ENCODE results near the gene NUDT1.

The NUDT1 gene

DNA sequence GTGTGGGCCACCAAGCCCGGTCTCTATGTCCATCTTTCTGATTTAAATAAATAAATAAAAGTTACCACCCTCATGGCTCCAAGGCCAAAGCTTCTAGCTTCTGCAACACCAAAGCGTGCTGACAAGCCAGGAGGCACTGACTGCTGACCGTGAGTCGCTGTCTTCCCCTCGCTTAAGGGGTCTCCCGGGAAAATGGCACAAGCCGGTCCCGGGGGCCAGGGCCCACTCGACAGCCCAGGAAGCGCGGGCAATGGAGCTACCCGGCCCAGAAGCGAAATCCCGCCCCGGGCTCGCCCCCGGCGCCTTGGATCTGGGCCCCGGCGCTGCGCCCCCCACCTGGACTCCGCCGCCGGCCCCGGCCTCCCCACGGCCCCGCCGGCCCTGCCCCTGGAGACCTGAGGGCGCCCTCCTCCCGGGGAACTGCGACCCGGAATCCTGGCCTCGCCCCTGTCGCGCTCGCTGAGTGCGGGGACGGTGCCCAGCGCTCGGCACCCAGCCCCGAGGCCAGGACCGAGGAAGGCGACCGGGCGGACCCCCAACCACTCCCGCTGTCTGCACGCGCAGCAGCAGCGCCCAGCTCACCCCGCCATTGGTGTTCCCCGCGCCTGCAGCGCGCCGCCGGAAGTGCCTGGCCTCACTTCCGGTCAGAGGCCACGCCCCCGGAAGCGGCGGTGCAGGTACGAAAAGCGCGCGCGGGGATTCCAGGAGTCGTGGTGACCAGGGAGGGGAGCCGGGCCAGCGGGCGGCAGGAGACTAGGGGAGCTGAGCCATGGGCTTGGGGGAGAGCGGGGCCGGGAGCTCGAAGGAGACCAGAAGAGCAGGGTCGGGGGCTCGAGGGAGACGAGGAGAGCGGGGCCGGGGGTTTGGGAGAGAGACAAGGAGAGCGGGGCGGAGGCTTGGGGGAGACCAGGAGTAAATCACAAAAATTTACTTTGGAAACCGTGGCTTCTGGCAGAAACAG lies at the start of gene NUDT1, which contains the start of gene MRM2:
NUDT1 (plus strand) TSS at position 647 of the 961 bp plus-strand sequence. CDS start 2,349 bp downstream, outside the sequence.
MRM2 (minus strand) TSS at position 626 of the 961 bp plus-strand sequence; CDS start at position 590, 36 bp downstream.
- DNase-seq: peak; percentile 88

DNA sequence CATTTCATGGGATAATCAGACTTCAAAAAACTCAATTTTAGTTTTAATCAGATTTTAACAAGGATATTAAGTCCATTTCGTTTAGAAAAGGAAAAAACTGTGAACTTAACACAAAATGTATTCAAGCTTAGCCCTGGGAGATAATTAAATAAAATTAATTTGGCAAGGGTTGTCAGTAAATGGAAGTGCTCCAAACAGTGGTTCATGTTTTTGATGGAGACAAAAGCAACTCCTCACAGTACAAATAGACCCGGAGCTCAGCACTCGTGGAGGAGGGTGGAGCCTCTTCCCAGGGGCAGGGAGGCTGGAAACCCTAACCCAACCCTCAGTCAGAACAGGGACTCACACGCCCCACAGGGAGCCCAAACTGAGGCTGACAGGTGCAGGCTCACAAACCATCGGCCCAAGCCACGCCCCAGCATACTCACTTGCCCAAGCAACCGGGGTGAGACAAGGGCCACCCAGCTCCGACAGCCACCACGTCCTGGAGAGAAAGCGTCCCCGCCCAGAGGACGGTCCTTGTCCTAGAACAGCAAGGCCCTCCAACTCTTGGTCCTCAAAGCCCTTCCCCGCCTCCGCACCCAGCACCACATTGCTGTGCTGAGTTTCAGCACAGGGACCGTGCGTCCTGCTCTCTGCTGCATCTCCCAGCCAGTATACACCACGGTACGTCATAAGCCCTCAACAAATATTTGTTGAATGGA lies 49.0 kb upstream of the NUDT1 start:
- peak; percentile 19 for DNase-seq

- DNase-seq: peak; percentile 5
Observed at GRCh38 chr7:2193575-2194305, 48.3 kb upstream of the NUDT1 start.

DNA sequence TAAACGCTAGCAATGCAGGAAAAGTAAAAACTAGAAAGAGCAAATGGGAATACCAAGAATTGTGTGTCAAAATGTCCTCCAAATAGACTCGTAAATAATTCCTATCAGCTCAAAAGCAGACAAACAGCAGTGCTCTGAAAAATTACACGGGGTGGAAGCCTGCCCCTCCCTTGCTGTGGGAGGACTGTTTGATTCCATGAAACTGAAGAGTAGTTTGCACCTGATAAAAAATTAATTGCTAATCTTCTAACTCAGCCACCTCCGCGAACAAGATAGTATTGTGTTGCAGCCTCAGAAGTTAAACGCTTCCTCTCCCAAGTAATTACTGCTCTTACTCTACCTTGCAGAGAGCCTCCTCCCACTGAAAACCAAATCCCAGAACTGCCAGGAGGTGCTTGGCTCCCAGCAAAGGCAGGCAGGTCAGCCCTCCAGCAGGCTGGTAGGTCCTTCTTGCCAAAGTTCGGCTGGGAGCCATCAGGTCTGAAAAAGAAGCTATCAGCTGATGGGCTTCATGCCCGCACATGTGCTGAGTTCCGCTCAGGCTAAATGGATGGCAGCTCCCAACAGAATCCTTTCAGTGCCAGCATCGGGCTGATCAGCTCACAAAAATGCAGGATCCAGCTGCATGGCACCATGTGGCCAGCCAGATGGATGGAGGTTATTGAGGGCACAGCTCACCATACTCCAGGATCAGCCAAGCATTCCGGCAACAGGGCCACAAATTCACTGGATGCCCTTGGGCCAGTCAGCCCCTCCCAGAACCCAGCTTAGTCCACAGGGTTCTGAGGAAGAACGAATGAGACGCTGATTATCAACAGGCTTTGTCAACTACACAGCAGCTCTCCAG lies 46.4 kb upstream of the NUDT1 start:
- no peak for DNase-seq

DNA sequence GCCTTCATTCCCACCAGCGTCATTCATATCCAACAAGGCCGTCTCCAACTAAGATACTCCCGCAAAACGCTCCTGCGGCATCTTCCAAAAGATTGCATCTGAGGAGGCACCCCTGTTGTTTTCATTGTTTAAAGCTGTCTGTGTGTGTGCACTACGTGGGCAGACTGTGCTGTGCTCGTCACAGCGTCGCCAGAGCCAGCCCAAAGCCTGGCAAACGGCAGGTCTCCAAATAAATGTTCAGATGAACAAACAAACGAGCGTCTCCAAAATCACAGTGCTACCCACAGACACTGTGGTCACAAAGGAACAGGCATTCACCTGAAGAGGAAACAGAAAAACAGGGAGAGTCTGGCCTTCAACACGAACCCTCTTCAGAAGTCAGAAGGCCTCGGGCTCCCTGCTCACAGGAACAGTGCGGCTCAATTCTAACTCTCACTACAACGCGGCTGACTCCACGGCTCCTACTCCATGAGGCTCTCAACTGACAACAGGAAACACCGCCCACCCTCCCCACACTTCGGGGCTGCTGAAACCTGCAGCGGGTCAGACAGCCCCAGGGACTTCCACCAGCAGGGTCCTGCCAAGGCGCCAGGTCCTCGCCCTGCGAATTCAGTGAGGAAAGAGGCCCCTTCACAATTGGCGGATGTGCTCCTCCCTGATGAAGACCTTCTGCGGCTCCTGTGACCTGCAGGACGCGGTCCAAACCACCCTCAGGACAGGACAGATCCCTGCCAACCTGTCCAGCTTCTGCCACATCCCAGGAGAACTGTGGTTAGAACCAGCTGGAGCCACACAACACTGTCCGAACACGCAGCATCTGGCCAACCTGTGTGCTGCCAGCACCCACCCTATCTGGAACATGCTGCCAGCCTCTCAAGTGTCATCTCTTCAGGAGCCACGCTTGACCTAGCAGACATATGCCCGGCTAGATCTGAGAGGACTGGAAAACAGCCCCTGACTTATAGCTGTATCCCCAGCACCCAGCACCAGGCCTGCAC lies 45.3 kb upstream of the NUDT1 start:
- DNase-seq: no peak

DNA sequence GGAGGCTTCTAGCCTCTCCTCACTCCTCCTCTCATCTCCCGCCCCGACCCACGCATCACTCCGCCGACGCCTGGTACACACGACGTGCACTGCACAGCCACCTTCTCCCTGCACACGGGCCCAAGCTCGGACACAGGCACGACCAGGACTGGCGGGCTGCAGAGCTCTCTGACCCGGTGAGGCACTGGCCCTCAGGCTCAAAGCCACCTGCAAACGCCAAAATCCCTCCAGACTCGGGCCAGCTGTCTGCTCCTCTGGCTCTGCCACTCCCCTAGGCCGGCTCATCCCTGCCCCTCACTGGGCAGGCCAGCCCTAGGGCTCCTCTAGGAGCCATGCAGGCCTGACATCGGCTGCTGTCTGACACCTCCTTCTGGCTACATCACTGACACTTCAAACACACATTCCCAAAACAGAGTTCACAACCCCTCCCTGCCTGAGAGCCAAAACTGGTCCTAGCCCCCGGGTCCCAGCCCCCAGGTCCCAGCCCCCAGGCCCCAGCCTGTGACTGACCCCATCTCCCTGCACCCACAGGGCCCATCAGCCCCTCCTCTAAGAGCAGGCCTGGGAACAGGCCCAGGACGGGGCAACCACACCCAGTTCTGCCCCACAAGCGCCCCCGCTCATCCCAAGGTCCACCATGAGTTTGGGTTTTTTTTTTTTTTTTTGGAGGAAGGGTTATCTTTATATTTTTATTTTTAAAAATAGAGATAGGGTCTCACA lies 44.4 kb upstream of the NUDT1 start:
- DNase-seq: no peak

DNA sequence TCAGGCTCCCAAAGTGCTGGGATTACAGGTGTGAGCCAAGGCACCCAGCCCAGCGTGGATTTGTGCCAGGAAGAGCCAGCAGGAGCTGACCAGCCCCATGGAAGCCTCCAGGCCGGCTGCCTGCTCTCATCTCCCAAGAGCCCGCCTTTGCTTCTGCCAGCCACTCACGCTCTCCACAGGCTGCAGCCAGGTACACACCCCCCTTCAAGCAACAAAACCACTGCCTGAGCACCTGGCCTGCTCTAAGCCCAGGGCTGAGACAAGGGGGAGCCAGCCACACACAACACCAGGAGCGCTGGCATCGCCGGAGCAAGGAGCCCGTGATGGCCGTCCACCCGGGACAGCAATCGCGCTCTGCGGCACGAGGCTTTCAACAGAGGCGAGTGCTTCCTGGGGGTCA lies 43.8 kb upstream of the NUDT1 start:
- DNase-seq: no peak

DNA sequence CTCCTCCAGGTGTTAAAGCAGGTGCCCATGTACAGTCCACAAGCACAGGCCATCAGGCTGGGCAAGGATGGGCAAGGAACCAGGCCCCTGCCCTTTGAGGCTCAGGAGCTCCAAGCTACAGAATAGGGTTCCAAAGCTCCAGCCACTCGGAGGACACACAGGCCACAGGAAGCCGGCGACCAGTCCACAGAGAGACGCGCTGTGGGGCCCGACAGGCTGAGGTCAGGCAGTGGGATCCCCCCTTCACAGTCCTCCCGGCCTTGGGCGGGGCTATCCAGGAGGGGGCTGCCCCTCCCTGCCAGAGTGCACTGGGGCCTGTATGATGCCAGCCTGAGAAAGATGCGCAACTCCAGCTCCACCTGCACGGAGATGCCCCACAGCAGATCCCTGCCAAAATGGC lies 43.3 kb upstream of the NUDT1 start:
- DNase-seq: peak; percentile 4

DNA sequence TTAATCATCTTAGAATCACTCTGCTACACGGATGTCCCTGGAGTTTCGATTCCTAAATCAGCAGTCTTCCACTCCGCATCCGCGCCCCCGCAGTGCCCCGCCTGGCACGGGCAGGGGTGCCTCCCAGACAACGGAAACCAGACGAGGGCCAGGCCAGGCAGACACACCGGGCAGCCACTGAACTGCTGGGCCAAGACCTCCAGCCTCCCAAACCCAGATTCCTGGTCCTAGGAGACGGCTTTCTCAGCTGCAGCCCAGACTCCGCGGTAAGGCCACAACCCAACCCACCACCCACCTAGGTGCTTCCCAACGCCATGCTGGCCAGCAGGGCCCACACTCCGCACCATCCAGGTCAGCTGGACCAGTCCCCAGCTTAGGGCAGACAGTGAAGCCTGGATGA lies 42.5 kb upstream of the NUDT1 start:
- DNase-seq: peak; percentile 10

- DNase-seq: peak; percentile 10
Observed at GRCh38 chr7:2199956-2200583, 42.0 kb upstream of the NUDT1 start.

DNA sequence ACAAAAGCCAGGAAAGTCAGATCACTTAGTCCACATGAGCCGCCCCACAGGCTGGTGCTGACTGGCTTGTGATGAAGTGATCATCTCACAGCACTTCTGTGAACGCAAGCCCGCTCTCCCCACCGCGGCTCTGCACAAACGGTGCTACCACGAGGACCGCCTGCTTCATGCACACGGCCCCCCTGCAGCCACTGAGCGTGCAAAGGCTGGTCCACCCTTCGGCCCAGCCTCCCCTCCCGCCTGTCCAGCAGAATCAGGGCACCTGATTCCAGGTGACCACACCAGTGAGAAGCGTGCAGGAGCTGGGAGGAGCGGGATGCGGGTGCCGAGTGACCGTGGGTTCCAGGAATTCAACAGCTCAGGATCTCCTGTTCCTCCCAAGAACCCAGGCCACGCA lies 41.4 kb upstream of the NUDT1 start:
- DNase-seq: no peak

- DNase-seq: no peak
Observed at GRCh38 chr7:2201128-2201527, 40.9 kb upstream of the NUDT1 start.

DNA sequence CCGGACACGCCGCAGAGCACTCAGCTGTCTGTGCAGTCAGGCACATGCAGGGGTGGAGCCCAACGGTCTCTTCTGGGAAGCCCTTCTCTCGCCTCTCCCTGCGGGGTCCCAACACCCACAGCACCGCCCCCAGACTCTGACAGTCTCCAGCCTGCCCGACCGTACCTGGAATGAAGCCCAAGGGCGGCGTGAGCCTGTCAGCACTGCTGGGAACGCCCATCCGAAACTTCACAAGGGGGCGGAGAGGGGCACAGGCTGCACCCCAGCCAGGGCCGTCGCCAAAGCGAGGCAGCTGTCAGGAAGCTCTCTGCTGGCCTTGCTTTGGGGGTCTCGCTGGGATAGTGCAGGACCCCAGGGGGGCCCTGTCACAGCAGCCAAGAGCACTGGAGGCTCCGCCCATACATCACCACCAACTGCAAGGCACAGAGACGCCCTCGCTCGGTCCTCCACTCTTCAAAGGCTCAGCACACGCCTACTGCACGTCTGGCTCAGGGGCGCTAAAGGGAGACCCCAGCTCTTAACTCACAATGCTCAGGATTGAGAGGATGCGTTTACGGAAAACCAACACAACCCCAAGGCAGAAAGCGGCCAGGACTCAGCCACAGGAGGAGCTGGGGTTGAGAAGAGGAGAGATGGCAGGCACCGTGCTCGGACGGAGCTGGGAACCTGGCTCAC lies 40.2 kb upstream of the NUDT1 start:
- DNase-seq: no peak

DNA sequence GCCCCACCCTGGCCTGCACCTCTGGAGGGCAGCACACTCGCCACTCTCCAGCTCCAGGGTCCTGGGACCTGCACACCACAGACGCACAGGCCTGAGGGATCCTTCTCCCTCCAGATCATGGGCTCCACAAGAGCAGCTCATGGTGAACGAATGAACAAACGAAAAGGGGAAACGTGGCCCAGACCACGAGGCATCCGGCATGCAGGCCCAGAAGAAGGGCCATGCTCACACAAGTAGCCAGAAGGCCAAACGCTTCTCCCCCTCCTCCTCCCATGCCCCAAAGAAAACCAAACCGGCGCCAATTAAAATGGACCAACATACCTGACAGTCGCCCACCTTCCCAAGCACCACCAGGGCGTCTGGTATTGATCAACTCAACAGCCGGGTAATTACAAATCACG lies 39.7 kb upstream of the NUDT1 start:
- no peak for DNase-seq

GRCh38 chr7:2202901-2203765 lies 38.9 kb upstream of the NUDT1 start:
- DNase-seq: no peak

- DNase-seq: no peak
Observed at GRCh38 chr7:2203766-2204300, 38.2 kb upstream of the NUDT1 start.

GRCh38 chr7:2204446-2204845 lies 37.6 kb upstream of the NUDT1 start:
- no peak for DNase-seq

Data from stimulated activated CD8-positive, alpha-beta memory T cell treated with anti-CD3 and anti-CD28 coated beads, Interleukin-4, amount 100 ng/mL, for 48 hours (primary cell).